Measurements from ENCODE around the gene FRMPD2.
"Not testable (repeated sequence)": the region's sequence is repeated elsewhere in the genome, so short reads cannot be mapped to it uniquely, and the experiment has no call there.

The FRMPD2 gene

GRCh38 chr10:48197236-48197899, 77.1 kb downstream of the FRMPD2 start:
- no peak for DNase-seq (ENCODE audit: low spot score)

GRCh38 chr10:48195803-48196202, 78.7 kb downstream of the FRMPD2 start:
- DNase-seq (ENCODE audit: low spot score): no peak

GRCh38 chr10:48194830-48195229, 79.7 kb downstream of the FRMPD2 start:
- peak; percentile 84 for DNase-seq (ENCODE audit: low spot score)

DNA sequence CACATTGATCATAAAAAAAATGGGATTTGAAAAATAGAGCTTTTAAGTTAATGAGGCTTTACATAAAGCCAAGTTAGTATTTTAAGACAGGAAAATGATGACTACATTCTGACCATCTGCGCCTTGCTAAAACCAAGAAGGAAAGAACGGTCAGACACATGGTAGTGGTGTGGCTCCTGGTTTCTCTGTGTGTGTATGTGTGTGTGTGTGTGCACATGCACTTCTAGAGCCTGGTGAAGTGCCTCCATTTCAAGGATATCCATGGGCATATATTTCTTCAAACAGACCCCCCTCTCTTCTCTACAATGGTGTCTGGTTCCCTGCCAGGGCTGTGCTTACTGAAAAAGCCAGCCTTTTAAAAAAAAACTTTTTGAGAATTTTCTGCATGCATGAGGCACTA, 80.9 kb downstream of the FRMPD2 start:
- DNase-seq (ENCODE audit: low spot score): no peak

- DNase-seq (ENCODE audit: low spot score): no peak
Observed at GRCh38 chr10:48192881-48193450, 81.5 kb downstream of the FRMPD2 start.

GRCh38 chr10:48187713-48188485, 86.6 kb downstream of the FRMPD2 start:
- DNase-seq (ENCODE audit: low spot score): no peak

DNA sequence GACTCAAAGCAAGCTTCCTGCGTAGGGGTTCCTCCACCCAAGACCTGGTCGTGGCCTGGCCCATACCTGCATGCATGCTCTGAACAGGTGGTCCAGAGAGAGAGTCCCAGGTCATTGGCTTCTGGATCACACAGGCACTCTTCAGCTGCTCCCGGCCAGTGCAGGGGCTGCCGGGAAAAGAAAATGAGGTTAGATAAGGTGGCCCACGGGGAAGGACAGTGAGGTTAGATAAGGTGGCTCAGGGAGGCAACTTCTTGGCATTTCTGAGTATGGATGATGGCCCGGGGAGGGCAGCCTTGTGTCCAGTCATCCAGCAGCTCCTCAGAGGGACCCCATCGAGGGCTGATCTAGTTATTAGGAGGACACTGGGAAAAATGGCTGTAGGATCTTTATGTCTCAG, 87.4 kb downstream of the FRMPD2 start:
- no peak for DNase-seq (ENCODE audit: low spot score)

- not testable (repeated sequence) for DNase-seq (ENCODE audit: low spot score)
Observed at GRCh38 chr10:48186264-48186804, 88.2 kb downstream of the FRMPD2 start.

DNA sequence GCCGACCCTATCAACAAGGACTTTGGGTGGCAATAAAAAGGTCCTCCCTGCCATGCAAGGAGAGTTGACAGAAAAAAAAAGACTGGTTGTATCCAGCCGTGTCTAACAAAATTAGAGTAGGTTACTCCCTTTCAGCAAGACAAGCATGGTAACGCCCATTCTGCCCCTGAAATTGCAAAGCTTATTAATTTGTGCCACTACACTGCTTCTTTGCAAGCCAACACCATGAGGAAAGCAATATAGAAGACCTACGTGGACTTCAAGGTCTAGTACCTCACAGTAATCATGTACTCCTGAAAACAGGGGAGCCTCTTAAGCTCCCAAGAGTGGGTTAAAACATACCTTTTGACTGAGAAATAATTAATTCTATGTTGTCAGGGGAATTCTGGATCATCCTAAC, 90.3 kb downstream of the FRMPD2 start:
- no peak for DNase-seq (ENCODE audit: low spot score)

DNA sequence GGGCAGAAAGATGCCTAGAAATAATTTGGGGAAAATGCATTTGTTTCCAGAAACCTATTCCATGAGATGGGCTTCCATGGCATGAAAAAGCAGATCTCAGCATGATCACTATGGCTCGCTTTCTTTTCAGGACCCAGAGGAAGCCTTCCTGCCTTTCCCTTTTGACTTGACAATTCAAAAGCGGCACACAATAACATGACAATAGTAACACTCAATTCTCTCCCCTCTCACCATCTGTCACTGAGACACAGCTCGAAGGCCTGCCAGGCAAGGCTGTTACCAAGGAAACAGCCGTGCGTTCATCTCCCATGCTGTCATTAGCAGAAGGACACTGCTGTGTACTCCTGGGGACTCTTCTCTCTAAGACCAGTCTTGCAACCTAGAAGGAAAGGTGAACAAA, 101.8 kb downstream of the FRMPD2 start:
- not testable (repeated sequence) for DNase-seq (ENCODE audit: low spot score)

- DNase-seq (ENCODE audit: low spot score): not testable (repeated sequence)
Observed at GRCh38 chr10:48160670-48161069, 113.8 kb downstream of the FRMPD2 start.

DNA sequence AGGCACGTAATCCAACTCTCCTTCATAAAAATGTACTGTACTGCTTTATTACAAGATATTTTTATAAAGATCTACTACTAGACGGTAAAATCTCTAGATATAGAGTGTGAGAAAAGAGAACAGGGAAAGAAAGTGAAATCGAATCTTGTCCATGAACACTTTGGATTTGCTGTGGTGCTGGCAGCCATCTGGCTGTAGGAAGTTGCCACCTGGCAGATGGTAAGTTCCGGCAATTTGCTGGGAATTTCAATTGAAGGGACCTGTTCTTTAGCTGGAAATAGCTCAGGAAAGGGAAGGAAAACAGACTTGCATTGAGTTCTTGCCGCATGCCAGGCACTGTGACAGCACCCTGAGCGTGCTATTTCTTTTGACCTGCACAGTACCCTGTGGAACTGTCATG, 114.3 kb downstream of the FRMPD2 start:
- DNase-seq (ENCODE audit: low spot score): not testable (repeated sequence)

- not testable (repeated sequence) for DNase-seq (ENCODE audit: low spot score)
Observed at GRCh38 chr10:48154211-48155140, 120.0 kb downstream of the FRMPD2 start.

DNA sequence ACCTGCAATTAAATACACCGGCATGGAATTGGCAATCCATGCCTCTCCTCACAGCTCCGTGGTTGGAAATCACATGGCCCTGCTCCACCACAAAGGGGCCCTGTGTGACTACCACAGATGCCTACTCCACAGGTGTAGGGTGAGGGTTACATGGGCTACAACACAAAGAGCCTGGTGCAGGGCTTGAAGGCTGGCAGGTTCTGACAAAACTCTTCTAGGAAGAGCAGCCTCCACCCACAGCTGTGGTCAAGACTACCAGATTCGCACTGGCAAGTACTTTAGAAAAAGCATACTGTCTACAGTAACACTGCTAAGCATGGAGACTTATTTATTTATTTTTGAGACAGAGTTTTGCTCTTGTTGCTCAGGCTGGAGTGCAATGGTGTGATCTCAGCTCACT, 126.9 kb downstream of the FRMPD2 start:
- DNase-seq (ENCODE audit: low spot score): not testable (repeated sequence)

DNA sequence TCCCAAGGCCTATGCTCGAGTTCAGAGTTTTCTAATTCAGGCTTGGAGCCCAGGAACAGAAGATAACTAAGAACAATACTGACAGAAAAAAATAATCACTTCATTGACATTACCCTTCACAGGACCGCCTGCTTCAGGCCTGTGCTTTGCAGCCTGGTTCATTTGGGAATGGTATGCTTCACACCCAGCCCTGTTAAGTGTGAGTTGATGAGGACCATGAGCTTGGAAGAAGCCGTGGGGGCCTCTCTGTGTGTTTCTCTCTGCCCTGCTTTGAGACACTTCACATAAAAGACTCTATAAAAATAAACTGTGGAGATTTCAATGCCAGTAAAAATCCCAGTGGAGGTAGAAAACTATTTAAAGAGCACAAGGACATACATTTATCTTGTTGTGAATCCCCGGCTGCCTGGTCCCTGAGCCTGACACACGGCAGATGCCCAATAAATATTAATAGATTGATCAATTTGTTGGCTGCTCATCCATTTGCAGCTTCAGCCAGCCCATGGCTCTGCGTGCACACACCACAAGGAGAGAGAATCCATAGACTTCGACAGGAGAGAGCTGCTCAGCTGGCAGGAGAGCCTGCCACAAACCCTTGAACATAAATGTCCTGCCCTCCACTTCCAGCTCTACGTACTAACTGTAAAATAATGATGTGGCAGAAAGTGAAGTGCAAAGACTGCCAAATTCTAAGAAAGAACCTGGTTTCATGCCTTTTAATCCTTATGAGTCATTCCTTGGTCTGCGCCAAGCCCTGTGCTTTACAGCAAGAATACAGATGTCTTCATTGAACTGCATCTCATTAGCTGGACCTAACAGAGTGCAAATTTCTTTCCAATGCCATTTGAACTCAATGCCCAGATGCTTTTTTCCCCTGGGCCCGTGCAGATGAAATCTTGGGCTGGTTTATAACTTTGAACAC, 130.5 kb downstream of the FRMPD2 start:
- not testable (repeated sequence) for DNase-seq (ENCODE audit: low spot score)

- DNase-seq (ENCODE audit: low spot score): not testable (repeated sequence)
Observed at GRCh38 chr10:48140949-48141348, 133.5 kb downstream of the FRMPD2 start.

DNA sequence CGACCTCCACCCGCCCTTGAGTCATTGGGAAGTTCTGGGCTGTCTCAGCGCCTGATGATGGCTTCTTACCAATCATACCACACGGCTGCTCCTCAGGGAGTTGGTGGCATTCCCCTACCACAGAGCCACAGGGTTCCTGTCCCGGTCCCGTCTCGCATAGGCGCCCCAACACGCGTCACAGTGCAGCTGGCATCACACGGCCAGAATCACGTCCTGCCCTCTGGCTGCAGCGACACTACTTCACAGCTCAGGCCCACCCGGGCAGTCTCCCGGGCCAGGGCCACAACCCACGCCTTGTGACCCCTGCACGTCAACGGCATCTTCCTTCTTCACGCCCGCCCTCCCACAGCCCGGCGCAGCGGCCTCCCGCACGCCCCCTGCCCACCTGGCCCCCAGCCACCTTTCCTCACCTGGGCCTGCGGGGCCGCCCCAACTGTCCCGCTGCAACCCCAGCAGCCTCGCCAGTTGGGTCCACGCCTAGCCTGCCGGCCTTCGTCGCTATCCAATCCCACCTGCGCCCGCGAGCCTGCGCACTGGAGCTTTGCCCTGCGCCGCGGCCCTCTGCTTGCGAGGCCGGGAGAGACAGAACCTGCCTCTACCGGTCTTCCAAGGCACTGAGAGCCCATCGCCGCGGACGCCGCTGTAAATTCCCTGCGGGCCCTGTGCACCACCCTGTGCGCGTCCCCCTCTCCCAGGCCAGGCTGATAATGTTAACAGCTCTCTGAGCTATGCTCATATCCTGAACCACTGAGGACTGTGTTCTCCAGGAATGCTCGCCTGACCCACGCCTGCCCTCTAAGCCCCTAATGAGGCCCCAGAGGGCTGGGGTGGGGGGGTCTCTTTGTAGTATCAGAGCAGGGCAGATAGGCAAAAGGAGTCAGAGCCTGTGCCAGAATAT, 134.3 kb downstream of the FRMPD2 start:
- not testable (repeated sequence) for DNase-seq (ENCODE audit: low spot score)

DNA sequence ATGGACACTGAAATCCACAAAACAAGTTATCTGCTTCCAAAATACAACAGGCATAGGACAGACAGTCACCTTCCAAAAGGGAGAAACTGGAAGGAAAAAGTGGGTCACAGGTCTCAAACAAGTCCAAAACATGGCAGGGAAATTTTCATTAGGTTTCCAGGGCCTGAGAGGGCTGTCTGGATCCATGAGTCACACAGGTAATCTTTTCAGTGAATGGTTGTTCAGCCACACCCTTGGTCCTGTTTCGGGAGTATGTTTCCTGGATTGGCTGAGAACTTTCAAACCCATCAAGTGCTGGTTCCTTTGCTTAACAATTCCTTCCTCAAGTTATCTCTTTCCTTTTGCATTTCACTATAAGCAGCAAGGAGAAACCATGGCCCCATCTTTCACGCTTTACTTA, 145.5 kb downstream of the FRMPD2 start:
- not testable (repeated sequence) for DNase-seq (ENCODE audit: low spot score)

DNA sequence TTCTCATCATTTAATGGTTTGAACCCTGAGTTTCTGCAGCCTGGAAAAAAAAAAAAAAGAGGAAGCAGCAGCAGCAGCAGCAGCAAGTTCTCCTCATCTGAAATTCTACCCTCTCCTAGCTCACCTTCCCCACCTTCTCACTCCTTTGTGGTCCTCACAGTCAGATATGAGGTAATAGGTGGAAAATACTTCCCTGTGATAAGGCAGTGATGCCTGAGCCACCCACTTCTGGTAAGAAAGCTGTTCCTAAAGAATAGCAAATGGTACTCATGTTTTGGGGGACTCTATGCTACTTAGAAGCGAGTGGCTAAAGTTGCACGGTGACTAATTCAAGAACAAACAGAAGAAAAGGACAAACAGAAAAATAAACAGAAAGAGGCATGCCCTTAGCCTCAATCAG, 148.2 kb downstream of the FRMPD2 start:
- not testable (repeated sequence) for DNase-seq (ENCODE audit: low spot score)

GRCh38 chr10:48125631-48126030, 148.9 kb downstream of the FRMPD2 start:
- not testable (repeated sequence) for DNase-seq (ENCODE audit: low spot score)

Data from SW480 (cell line).